ENCODE data around the gene ABTB2.

ABTB2 gene

GRCh38 chr11:34214961-34215805 lies 142.6 kb downstream of the ABTB2 start:
- no peak overlapping the region for H3K4me3 ChIP-seq (ENCODE audit: low read length)
- H3K4me1 ChIP-seq (ENCODE audit: control insufficient read depth, insufficient read depth, low read length) = no peaks in the 10 kb centered on the region
- H3K36me3 ChIP-seq (ENCODE audit: control insufficient read depth, insufficient read depth, low read length) = no peaks in the 10 kb centered on the region
- no peaks in the 10 kb centered on the region for H3K27me3 ChIP-seq (ENCODE audit: control insufficient read depth, insufficient read depth, low read length)
- H3K27ac ChIP-seq (ENCODE audit: low read depth, low read length) = no peak overlapping the region
- no peak overlapping the region for H3K9ac ChIP-seq (ENCODE audit: low read length)

DNA sequence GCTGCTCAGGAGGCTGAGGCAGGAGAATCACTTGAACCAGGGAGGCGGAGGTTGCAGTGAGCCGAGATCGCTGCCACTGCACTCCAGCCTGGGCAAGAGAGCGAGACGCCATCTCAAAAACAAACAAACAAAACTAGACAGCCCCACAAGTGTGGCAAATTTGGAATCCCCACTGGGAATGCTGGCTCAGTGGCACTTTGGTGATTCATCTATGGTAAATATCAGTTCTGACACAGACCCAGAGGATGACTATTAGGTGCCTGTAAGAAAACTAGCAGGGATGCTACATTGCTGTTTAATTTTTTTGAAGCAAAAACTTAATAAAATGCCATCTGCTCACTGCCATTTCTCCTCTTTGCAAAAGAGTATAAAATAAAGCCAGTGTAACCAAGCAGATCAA lies 144.4 kb downstream of the ABTB2 start:
- H3K4me1 ChIP-seq (ENCODE audit: control insufficient read depth, insufficient read depth, low read length) = no peaks in the 10 kb centered on the region
- H3K27me3 ChIP-seq (ENCODE audit: control insufficient read depth, insufficient read depth, low read length) = no peaks in the 10 kb centered on the region
- no peak overlapping the region for H3K9ac ChIP-seq (ENCODE audit: low read length)
- no peak overlapping the region for H3K27ac ChIP-seq (ENCODE audit: low read depth, low read length)
- H3K4me3 ChIP-seq (ENCODE audit: low read length) = no peak overlapping the region
- H3K36me3 ChIP-seq (ENCODE audit: control insufficient read depth, insufficient read depth, low read length) = no peaks in the 10 kb centered on the region

- Histone ChIP-seq H3K36me3 (ENCODE audit: control insufficient read depth, insufficient read depth, low read length) (no peaks in the 10 kb centered on the region), H3K4me1 (ENCODE audit: control insufficient read depth, insufficient read depth, low read length) (no peaks in the 10 kb centered on the region), H3K27ac (ENCODE audit: low read depth, low read length) (no peak overlapping the region), H3K9ac (ENCODE audit: low read length) (no peak overlapping the region), H3K27me3 (ENCODE audit: control insufficient read depth, insufficient read depth, low read length) (no peaks in the 10 kb centered on the region), H3K4me3 (ENCODE audit: low read length) (no peak overlapping the region)
These were observed 145.2 kb downstream of the ABTB2 start for GRCh38 chr11:34212566-34212965.

DNA sequence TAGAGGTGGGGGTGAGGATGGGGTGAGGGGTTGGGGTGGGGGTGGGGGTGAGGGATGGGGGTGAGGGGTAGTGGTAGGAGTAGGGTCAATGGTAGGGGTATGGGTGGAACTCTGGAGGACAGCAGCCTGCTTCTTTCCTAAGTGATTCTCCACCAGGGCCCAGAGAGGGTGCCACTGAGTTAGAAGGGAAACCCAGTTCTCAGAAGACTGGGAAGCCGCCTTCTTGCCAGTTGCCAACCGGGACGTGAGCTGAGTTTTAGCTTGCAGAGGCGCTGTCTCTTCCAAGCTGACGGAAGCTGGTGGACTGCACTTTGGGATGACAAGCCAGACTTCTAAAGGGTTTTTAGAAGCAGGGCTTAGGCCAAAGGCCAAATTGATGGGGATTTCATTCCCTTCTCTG lies 148.0 kb downstream of the ABTB2 start:
- Histone ChIP-seq H3K9ac (ENCODE audit: low read length) (no peak overlapping the region), H3K27ac (ENCODE audit: low read depth, low read length) (no peak overlapping the region), H3K36me3 (ENCODE audit: control insufficient read depth, insufficient read depth, low read length) (no peaks in the 10 kb centered on the region), H3K4me1 (ENCODE audit: control insufficient read depth, insufficient read depth, low read length) (no peaks in the 10 kb centered on the region), H3K27me3 (ENCODE audit: control insufficient read depth, insufficient read depth, low read length) (no peaks in the 10 kb centered on the region), H3K4me3 (ENCODE audit: low read length) (no peak overlapping the region)

- no peaks in the 10 kb centered on the region for H3K4me1 ChIP-seq (ENCODE audit: control insufficient read depth, insufficient read depth, low read length)
- no peak overlapping the region for H3K27ac ChIP-seq (ENCODE audit: low read depth, low read length)
- H3K4me3 ChIP-seq (ENCODE audit: low read length) = no peak overlapping the region
- no peak overlapping the region for H3K9ac ChIP-seq (ENCODE audit: low read length)
- no peaks in the 10 kb centered on the region for H3K36me3 ChIP-seq (ENCODE audit: control insufficient read depth, insufficient read depth, low read length)
- no peaks in the 10 kb centered on the region for H3K27me3 ChIP-seq (ENCODE audit: control insufficient read depth, insufficient read depth, low read length)
These were observed 149.3 kb downstream of the ABTB2 start for GRCh38 chr11:34208266-34209135.

GRCh38 chr11:34207487-34208180 lies 150.2 kb downstream of the ABTB2 start:
- Histone ChIP-seq H3K27ac (ENCODE audit: low read depth, low read length) (no peak overlapping the region), H3K4me3 (ENCODE audit: low read length) (no peak overlapping the region), H3K9ac (ENCODE audit: low read length) (no peak overlapping the region), H3K4me1 (ENCODE audit: control insufficient read depth, insufficient read depth, low read length) (no peaks in the 10 kb centered on the region), H3K27me3 (ENCODE audit: control insufficient read depth, insufficient read depth, low read length) (no peaks in the 10 kb centered on the region), H3K36me3 (ENCODE audit: control insufficient read depth, insufficient read depth, low read length) (no peaks in the 10 kb centered on the region)

DNA sequence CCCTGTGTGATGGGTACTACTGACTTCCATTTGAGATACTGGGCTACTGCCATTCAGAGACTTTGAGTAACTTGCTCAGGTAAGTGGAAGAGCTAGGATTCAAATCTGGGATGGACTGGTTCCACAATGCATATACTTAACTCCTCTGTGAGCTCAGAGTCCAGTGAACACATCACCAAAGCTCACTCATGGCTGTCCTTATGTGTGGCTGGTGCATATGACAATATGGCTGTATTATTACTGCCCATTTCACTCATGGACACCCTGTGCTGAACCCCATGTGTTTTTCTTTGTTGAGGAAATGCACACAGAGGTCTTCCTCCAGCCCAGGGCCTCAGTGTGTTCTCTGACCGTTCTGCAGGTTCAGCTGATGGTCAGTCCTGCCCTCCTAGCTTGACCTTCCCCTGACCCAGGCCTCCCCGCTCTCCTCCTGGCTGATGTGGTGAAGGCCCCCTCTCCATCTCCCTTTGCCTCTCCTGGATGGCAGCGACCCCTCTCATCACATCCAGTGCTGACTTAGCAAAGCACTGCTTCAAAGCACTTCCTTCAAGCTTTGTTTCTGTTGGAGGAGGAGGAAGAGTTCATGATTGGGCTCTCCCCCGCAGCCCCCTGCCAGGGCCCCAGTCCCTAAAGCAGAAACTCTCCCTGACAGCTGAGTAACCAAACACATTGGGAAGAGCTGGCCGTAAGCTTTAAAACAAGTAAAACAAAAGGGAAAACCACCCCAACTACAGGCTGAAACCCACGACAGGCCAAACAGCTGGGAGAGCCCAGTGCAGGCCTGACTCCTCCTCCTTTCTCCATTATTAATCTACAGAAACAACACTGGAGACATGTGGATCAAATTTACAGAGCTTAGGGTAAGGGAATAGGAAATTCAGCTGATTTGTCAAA lies 151.2 kb downstream of the ABTB2 start:
- H3K27ac ChIP-seq (ENCODE audit: low read depth, low read length) = no peak overlapping the region

DNA sequence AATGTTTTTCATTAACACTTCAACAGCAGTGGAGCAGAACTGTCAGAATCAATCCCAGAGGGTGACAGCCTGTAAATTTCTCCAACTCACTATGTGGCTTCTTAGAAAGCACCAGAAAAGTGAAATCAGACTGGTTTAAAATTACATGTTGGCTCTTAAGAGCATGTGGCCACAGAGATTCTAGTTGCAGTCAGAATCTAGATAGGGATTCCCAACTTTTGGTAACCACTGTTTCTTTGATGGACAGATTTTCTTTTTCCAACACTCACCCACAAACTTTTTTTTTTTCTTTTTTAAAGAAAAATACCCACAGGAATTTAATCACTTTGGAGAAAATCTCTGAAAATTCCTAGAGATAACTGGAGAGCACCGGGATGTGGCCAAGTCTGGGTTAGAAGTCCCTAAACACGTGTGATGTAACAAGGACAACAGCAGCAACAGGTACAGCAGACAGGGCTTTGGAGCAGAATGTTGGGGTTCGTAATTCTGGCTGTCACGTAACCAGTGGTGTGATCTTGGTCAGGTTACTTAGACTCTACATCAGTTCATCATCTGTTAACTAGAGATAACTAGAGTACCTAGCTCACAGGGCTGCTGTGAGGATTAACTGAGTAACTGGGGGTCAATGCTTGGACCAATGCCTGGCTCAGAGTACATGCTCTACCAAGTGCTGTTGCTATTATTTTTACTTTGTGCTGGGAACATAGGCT lies 152.3 kb downstream of the ABTB2 start:
- H3K27ac ChIP-seq (ENCODE audit: low read depth, low read length) = no peak overlapping the region
- H3K9ac ChIP-seq (ENCODE audit: low read length) = no peak overlapping the region
- no peaks in the 10 kb centered on the region for H3K36me3 ChIP-seq (ENCODE audit: control insufficient read depth, insufficient read depth, low read length)
- H3K27me3 ChIP-seq (ENCODE audit: control insufficient read depth, insufficient read depth, low read length) = no peaks in the 10 kb centered on the region
- no peak overlapping the region for H3K4me3 ChIP-seq (ENCODE audit: low read length)
- H3K4me1 ChIP-seq (ENCODE audit: control insufficient read depth, insufficient read depth, low read length) = no peaks in the 10 kb centered on the region

More for the DNA sequence above, 151.2 kb downstream of the ABTB2 start:
- H3K9ac ChIP-seq (ENCODE audit: low read length) = no peak overlapping the region
- H3K4me3 ChIP-seq (ENCODE audit: low read length) = no peak overlapping the region
- H3K27me3 ChIP-seq (ENCODE audit: control insufficient read depth, insufficient read depth, low read length) = no peaks in the 10 kb centered on the region
- no peaks in the 10 kb centered on the region for H3K4me1 ChIP-seq (ENCODE audit: control insufficient read depth, insufficient read depth, low read length)
- no peaks in the 10 kb centered on the region for H3K36me3 ChIP-seq (ENCODE audit: control insufficient read depth, insufficient read depth, low read length)

- Histone ChIP-seq H3K36me3 (ENCODE audit: control insufficient read depth, insufficient read depth, low read length) (no peaks in the 10 kb centered on the region), H3K9ac (ENCODE audit: low read length) (no peak overlapping the region), H3K27me3 (ENCODE audit: control insufficient read depth, insufficient read depth, low read length) (no peaks in the 10 kb centered on the region), H3K4me3 (ENCODE audit: low read length) (no peak overlapping the region), H3K27ac (ENCODE audit: low read depth, low read length) (no peak overlapping the region), H3K4me1 (ENCODE audit: control insufficient read depth, insufficient read depth, low read length) (no peaks in the 10 kb centered on the region)
These were observed 153.2 kb downstream of the ABTB2 start for GRCh38 chr11:34204396-34205279.

- no peaks in the 10 kb centered on the region for H3K36me3 ChIP-seq (ENCODE audit: control insufficient read depth, insufficient read depth, low read length)
- no peak overlapping the region for H3K4me3 ChIP-seq (ENCODE audit: low read length)
- no peaks in the 10 kb centered on the region for H3K4me1 ChIP-seq (ENCODE audit: control insufficient read depth, insufficient read depth, low read length)
- H3K27ac ChIP-seq (ENCODE audit: low read depth, low read length) = no peak overlapping the region
- H3K9ac ChIP-seq (ENCODE audit: low read length) = no peak overlapping the region
- no peaks in the 10 kb centered on the region for H3K27me3 ChIP-seq (ENCODE audit: control insufficient read depth, insufficient read depth, low read length)
These were observed 154.4 kb downstream of the ABTB2 start for GRCh38 chr11:34203377-34203871.

Data from rectal smooth muscle tissue (tissue), 1 donor.